Brain microvascular endothelial cell (primary cell): ENCODE results near the gene KLHL3.
A peak's percentile ranks its signal among the peaks of the same experiment; 100 is the strongest.

Source experiments
- DNase-seq: peaks from one replicate; pipeline ENCODE4 v3.0.0-alpha.2; 2020
- H3K27ac ChIP-seq: fragments of 250-450 bp; sonication (Bioruptor Pico); 2 replicates; pipeline ENCODE4 v1.5.1; 2020; ENCODE audit warnings: mild to moderate bottlenecking, moderate library complexity
- H3K27me3 ChIP-seq: fragments of 250-450 bp; sonication (Bioruptor Pico); replicated peaks from 2 replicates; pipeline ENCODE4 v1.5.1; 2020; ENCODE audit warnings: mild to moderate bottlenecking
- H3K36me3 ChIP-seq: fragments of 250-450 bp; sonication (Bioruptor Pico); replicated peaks from 2 replicates; pipeline ENCODE4 v1.5.1; 2020; ENCODE audit warnings: mild to moderate bottlenecking
- H3K4me3 ChIP-seq: 2 replicates; pipeline ENCODE4 v1.5.1; 2011; ENCODE audit warnings: low read depth, mild to moderate bottlenecking, control low read depth, low read length, moderate library complexity
- in situ Hi-C: cut with HindIII; loops from 2 replicates; pipeline ENCODE4 v1.10.0; 2017; ENCODE audit warnings: low sequenced_read_pairs, low pct_ligation_motif_present
- TF ChIP-seq, protein P1 (sequence below): IDR thresholded peaks from 2 replicates; pipeline ENCODE4 v1.5.1; 2011; ENCODE audit warnings: low read depth, mild to moderate bottlenecking, moderate library complexity, low read length, control low read depth, inconsistent platforms; ENCODE audit errors: missing control alignments

Gene KLHL3

DNA sequence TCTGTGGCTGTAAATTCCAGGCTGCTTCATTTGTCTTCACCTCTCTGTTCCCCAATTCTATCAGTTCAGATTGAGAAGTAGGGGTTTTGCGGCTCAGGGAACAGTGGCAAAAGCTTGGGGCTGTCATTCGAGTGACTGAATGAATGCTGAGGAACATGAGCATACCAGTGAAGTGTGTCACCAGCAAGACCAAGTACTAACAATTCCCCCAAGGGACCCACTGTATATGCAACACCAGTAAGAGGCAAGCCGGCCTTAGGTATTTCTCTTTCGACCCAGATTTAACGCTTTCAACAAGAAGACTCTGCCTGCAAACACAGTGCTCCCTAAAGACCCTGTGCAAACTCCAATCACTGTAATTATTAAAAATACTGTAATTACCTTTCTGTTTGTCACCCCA is 25.8 kb downstream of the KLHL3 start:
- TF ChIP-seq, protein P1, sequence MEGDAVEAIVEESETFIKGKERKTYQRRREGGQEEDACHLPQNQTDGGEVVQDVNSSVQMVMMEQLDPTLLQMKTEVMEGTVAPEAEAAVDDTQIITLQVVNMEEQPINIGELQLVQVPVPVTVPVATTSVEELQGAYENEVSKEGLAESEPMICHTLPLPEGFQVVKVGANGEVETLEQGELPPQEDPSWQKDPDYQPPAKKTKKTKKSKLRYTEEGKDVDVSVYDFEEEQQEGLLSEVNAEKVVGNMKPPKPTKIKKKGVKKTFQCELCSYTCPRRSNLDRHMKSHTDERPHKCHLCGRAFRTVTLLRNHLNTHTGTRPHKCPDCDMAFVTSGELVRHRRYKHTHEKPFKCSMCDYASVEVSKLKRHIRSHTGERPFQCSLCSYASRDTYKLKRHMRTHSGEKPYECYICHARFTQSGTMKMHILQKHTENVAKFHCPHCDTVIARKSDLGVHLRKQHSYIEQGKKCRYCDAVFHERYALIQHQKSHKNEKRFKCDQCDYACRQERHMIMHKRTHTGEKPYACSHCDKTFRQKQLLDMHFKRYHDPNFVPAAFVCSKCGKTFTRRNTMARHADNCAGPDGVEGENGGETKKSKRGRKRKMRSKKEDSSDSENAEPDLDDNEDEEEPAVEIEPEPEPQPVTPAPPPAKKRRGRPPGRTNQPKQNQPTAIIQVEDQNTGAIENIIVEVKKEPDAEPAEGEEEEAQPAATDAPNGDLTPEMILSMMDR, result no peak
- no peaks in the 10 kb centered on the region for H3K27me3 ChIP-seq
- DNase-seq, result peak; percentile 65
- in situ Hi-C loops, result no loop called here
- H3K4me3 ChIP-seq, result no peak overlapping the region
- no peaks in the 10 kb centered on the region for H3K36me3 ChIP-seq
- H3K27ac ChIP-seq, result no peak overlapping the region

DNA sequence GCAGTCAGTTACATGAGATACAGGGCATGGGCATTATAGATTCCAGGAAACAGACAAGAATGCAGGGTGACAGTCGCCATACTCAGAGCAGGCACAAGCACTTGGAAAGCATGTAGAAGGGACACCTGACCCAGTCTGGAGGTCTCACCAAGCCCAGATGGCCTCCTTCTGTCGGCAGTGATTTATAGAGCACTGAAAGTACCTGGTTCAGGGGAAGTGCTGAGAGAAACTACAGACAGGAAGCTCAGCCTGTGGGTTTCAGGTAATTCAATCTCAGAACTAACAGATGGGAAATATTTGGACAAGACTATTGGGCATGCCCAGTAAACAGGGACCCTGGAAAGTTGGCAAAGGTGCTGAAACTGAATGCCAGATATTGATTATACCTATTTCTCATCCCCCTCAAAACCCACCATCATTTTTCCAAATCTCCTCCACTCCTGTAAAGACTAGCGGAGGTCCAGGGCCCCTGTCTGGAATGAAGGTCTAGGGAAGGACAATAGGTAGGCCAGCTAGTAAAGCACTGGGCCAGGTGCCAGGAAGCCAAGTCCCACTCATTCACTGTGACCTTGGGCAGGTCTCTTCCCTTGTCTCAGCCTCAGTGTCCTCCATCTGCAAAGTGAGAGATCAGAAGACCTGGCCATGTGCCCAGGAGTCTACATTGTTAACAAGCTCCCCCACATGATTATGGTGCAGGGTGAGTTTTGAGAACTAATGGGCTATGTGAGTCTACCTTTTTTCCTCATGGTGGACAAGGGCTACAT is 26.9 kb downstream of the KLHL3 start:
- Histone ChIP-seq H3K4me3 (no peak overlapping the region), H3K27ac (no peak overlapping the region), H3K27me3 (no peaks in the 10 kb centered on the region), H3K36me3 (no peaks in the 10 kb centered on the region)
- no peak for DNase-seq
- in situ Hi-C loops, result no loop called here
- TF ChIP-seq, protein P1, result no peak

GRCh38 chr5:137708062-137708461 is 27.8 kb downstream of the KLHL3 start:
- H3K4me3 ChIP-seq, result no peak overlapping the region

DNA sequence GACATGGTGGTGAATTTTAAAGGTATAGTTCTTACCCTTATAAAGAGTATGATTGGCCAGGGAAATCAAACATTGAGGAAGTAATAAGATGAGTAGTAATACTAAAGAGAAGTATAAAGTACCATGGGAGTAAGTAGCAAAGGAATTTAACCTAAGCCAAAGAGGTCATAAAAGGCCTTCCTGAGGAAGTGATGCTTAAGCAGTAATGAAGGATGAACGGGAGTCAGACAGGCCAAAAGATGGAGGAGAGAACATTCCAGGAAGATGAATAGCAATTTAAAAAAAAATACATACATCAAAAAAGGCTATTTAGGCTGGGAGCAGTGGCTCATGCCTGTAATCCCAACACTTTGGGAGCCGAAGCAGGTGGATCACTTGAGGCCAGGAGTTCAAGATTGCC is 29.0 kb downstream of the KLHL3 start:
- no peaks in the 10 kb centered on the region for H3K27me3 ChIP-seq
- no peaks in the 10 kb centered on the region for H3K36me3 ChIP-seq
- H3K27ac ChIP-seq, result no peak overlapping the region
- in situ Hi-C loops, result no loop called here
- H3K4me3 ChIP-seq, result no peak overlapping the region
- TF ChIP-seq, protein P1, result no peak
- DNase-seq, result peak; percentile 24

More at GRCh38 chr5:137708062-137708461, 27.8 kb downstream of the KLHL3 start:
- no peaks in the 10 kb centered on the region for H3K36me3 ChIP-seq
- in situ Hi-C loops, result no loop called here
- no peak overlapping the region for H3K27ac ChIP-seq
- no peak for DNase-seq
- H3K27me3 ChIP-seq, result no peaks in the 10 kb centered on the region
- TF ChIP-seq, protein P1, result no peak

- TF ChIP-seq, protein P1, result no peak
- in situ Hi-C loops, result no loop called here
Measured at GRCh38 chr5:137705106-137705505, 30.8 kb downstream of the KLHL3 start.

DNA sequence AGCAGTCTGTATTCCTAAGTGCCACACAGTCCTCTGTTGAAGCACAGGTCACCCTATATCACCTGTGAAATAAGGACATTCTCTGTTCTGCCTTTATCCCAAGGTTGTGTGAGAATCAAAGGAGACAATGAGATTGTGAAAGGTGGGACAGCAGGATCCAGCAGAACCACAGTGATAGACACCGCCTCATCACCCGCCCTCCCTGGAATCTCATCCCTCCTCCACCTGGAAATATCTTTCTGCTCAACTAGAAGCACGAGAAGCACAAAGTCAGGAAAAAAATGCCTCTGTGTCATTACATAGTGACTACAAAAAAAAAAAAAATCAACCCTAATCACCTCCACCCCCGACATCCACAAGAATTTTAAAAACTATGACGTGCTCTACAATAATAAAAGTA is 32.3 kb downstream of the KLHL3 start:
- no peak for DNase-seq
- H3K4me3 ChIP-seq, result no peak overlapping the region
- H3K27me3 ChIP-seq, result no peaks in the 10 kb centered on the region
- H3K27ac ChIP-seq, result no peak overlapping the region
- in situ Hi-C loops, result no loop called here
- TF ChIP-seq, protein P1, result no peak
- H3K36me3 ChIP-seq, result no peaks in the 10 kb centered on the region

More at GRCh38 chr5:137705106-137705505, 30.8 kb downstream of the KLHL3 start:
- no peaks in the 10 kb centered on the region for H3K27me3 ChIP-seq
- peak; percentile 43 for DNase-seq
- no peaks in the 10 kb centered on the region for H3K36me3 ChIP-seq
- H3K27ac ChIP-seq, result no peak overlapping the region
- H3K4me3 ChIP-seq, result no peak overlapping the region
